A549 (cell line): ENCODE results near the gene ICAM3. TPM values are rescaled to one million over a fixed set of nuclear protein-coding genes. Genes with fewer than 3 reads are reported as not detected.

Experiments used
- ATOH8 ChIP-seq: fragments of 250-450 bp; sonication (Bioruptor Pico); IDR thresholded peaks from 2 replicates; pipeline ENCODE4 v1.5.0; 2020; ENCODE audit warnings: low read depth, mild to moderate bottlenecking, moderate library complexity
- BHLHE40 ChIP-seq: IDR thresholded peaks from 2 replicates; pipeline ENCODE4 v1.6.1; 2012; ENCODE audit warnings: low read depth, low read length, inconsistent platforms
- CBX8 ChIP-seq: fragments of 200-600 bp; sonication (generic); IDR thresholded peaks from 2 replicates; pipeline ENCODE4 v1.6.1; 2016
- CEBPB ChIP-seq, 2 experiments: fragments of >200 bp in 1 of 2; sonication (Bioruptor Twin) in 1 of 2; formaldehyde crosslinking in 1 of 2; IDR thresholded peaks; 2 replicates each; pipeline ENCODE4 v1.6.1; 2012 to 2016
- EHMT2 ChIP-seq: fragments of 200-600 bp; sonication (generic); IDR thresholded peaks from 2 replicates; pipeline ENCODE4 v1.6.1; 2016; ENCODE audit warnings: antibody characterized with exemption, low read depth, mild to moderate bottlenecking, moderate library complexity
- ESRRA ChIP-seq: fragments of 150-350 bp; IDR thresholded peaks from 2 replicates; pipeline ENCODE4 v1.6.1; 2014; ENCODE audit warnings: mild to moderate bottlenecking, low read length, borderline replicate concordance
- FOXS1 ChIP-seq: fragments of 250-450 bp; sonication (Bioruptor Pico); IDR thresholded peaks from 2 replicates; pipeline ENCODE4 v1.5.0; 2020; ENCODE audit warnings: mild to moderate bottlenecking, moderate library complexity
- GATA3 ChIP-seq: IDR thresholded peaks from 2 replicates; pipeline ENCODE4 v1.6.1; 2012; ENCODE audit warnings: borderline replicate concordance
- HES2 ChIP-seq: fragments of >200 bp; sonication (Bioruptor Twin); formaldehyde crosslinking; IDR thresholded peaks from 2 replicates; pipeline ENCODE4 v1.6.1; 2016
- HEYL ChIP-seq: fragments of 250-450 bp; sonication (Bioruptor Pico); IDR thresholded peaks from 2 replicates; pipeline ENCODE4 v1.8.0; 2021; ENCODE audit warnings: mild to moderate bottlenecking, moderate library complexity
- HOXA7 ChIP-seq: fragments of 250-450 bp; sonication (Bioruptor Pico); IDR thresholded peaks from 2 replicates; pipeline ENCODE4 v1.5.0; 2020; ENCODE audit warnings: mild to moderate bottlenecking, moderate library complexity
- HOXB5 ChIP-seq: fragments of 250-450 bp; sonication (Bioruptor Pico); IDR thresholded peaks from 2 replicates; pipeline ENCODE4 v1.5.0; 2020; ENCODE audit warnings: mild to moderate bottlenecking, moderate library complexity
- JUN ChIP-seq, 2 experiments: fragments of >200 bp; sonication (Bioruptor Twin); formaldehyde crosslinking; IDR thresholded peaks; 2 replicates in 1 of 2; 3 replicates in 1 of 2; pipeline ENCODE4 v1.6.1; 2016 to 2017
- JUNB ChIP-seq: fragments of >200 bp; sonication (Bioruptor Twin); formaldehyde crosslinking; IDR thresholded peaks from 2 replicates; pipeline ENCODE4 v1.6.1; 2016
- MAZ ChIP-seq: fragments of 150-350 bp; IDR thresholded peaks from 2 replicates; pipeline ENCODE4 v1.6.1; 2014; ENCODE audit warnings: antibody characterized with exemption, low read depth, low read length, borderline replicate concordance
- MYC ChIP-seq: IDR thresholded peaks from 2 replicates; pipeline ENCODE4 v1.6.1; 2012; ENCODE audit warnings: mild to moderate bottlenecking, inconsistent platforms, low read length, improper control_type of control experiment, borderline replicate concordance
- NPAS2 ChIP-seq: fragments of 250-450 bp; sonication (Bioruptor Pico); IDR thresholded peaks from 2 replicates; pipeline ENCODE4 v1.8.0; 2022; ENCODE audit warnings: mild to moderate bottlenecking, moderate library complexity, borderline replicate concordance
- NR3C1 ChIP-seq: fragments of >200 bp; sonication (Bioruptor Twin); formaldehyde crosslinking; IDR thresholded peaks from 3 replicates; pipeline ENCODE4 v1.6.1; 2017
- PHF8 ChIP-seq: fragments of 200-600 bp; sonication (generic); IDR thresholded peaks from 2 replicates; pipeline ENCODE4 v1.6.1; 2016; ENCODE audit warnings: low read depth, mild to moderate bottlenecking, antibody characterized with exemption, moderate library complexity, borderline replicate concordance
- POLR2A ChIP-seq: IDR thresholded peaks from 2 replicates; pipeline ENCODE4 v1.6.1; 2012; ENCODE audit warnings: mild to moderate bottlenecking, low read length
- POLR2AphosphoS2 ChIP-seq: conservative IDR thresholded peaks from 2 replicates; pipeline ENCODE4 v1.6.1; 2012; ENCODE audit warnings: low read length, improper control_type of control experiment, inconsistent platforms
- RAD21 ChIP-seq, 2 experiments: fragments of >200 bp in 1 of 2; sonication (Bioruptor Twin) in 1 of 2; formaldehyde crosslinking in 1 of 2; IDR thresholded peaks in 1 of 2; conservative IDR thresholded peaks in 1 of 2; 2 replicates in 1 of 2; 3 replicates in 1 of 2; pipeline ENCODE4 v1.6.1; 2012 to 2018; ENCODE audit warnings: inconsistent platforms in 1 of 2
- RARB ChIP-seq: fragments of 250-450 bp; sonication (Bioruptor Pico); IDR thresholded peaks from 2 replicates; pipeline ENCODE4 v1.8.0; 2021; ENCODE audit warnings: mild to moderate bottlenecking, moderate library complexity
- RCOR1 ChIP-seq: fragments of 150-350 bp; IDR thresholded peaks from 2 replicates; pipeline ENCODE4 v1.6.1; 2014; ENCODE audit warnings: antibody characterized with exemption, low read length, low read depth
- RNF2 ChIP-seq: fragments of 200-600 bp; sonication (generic); IDR thresholded peaks from 2 replicates; pipeline ENCODE4 v1.6.1; 2016; ENCODE audit warnings: low read depth, mild to moderate bottlenecking, antibody characterized with exemption, moderate library complexity, borderline replicate concordance
- SMC3 ChIP-seq: fragments of >200 bp; sonication (Bioruptor Twin); formaldehyde crosslinking; IDR thresholded peaks from 3 replicates; pipeline ENCODE4 v1.6.1; 2018; ENCODE audit warnings: inconsistent platforms
- SREBF2 ChIP-seq: fragments of 450-650 bp; IDR thresholded peaks from 2 replicates; pipeline ENCODE4 v1.6.1; 2014; ENCODE audit warnings: mild to moderate bottlenecking, moderate library complexity
- TFCP2L1 ChIP-seq: fragments of 250-450 bp; sonication (Bioruptor Pico); IDR thresholded peaks from 2 replicates; pipeline ENCODE4 v1.5.0; 2021; ENCODE audit warnings: mild to moderate bottlenecking
- TP53 ChIP-seq: fragments of 250-450 bp; sonication (Bioruptor Pico); IDR thresholded peaks from 2 replicates; pipeline ENCODE4 v1.5.0; 2021; ENCODE audit warnings: mild to moderate bottlenecking, moderate library complexity
- ZFP36 ChIP-seq: fragments of 450-650 bp; IDR thresholded peaks from 2 replicates; pipeline ENCODE4 v1.6.1; 2014; ENCODE audit warnings: borderline replicate concordance; ENCODE audit not compliant: partially characterized antibody
- ZSCAN20 ChIP-seq: fragments of 250-450 bp; sonication (Bioruptor Pico); IDR thresholded peaks from 2 replicates; pipeline ENCODE4 v1.8.0; 2022; ENCODE audit warnings: mild to moderate bottlenecking, moderate library complexity
- polyA plus RNA-seq, 4 experiments: library from polyadenylated mRNA; depleted of rRNA in 3 of 4; stranded (reverse); fragments of >200 nt; fragmentation: RNase III in 1 of 4; extraction: RNeasy Plus Mini Kit Qiagen cat#74134 plus additional on column Dnase treatment in 1 of 4; gene quantifications; 2 replicates in 3 of 4; 3 replicates in 1 of 4; pipeline ENCODE4 v1.2.3, GENCODE V29; 2011 to 2017
- TF ChIP-seq, protein P1 (sequence below): IDR thresholded peaks from 2 replicates; pipeline ENCODE4 v1.6.1; 2012; ENCODE audit warnings: low read depth, borderline replicate concordance
- TF ChIP-seq, protein P2 (sequence below): fragments of >200 bp; sonication (Bioruptor Twin); formaldehyde crosslinking; IDR thresholded peaks from 3 replicates; pipeline ENCODE4 v1.6.1; 2016
- TF ChIP-seq, protein P3 (sequence below): fragments of 250-450 bp; sonication (Bioruptor Pico); IDR thresholded peaks from 2 replicates; pipeline ENCODE4 v1.5.0; 2021; ENCODE audit warnings: mild to moderate bottlenecking, moderate library complexity, borderline replicate concordance
- TF ChIP-seq, protein P4 (sequence below): fragments of 150-350 bp; IDR thresholded peaks from 2 replicates; pipeline ENCODE4 v1.6.1; 2014; ENCODE audit warnings: low read depth, mild to moderate bottlenecking, low read length
- TF ChIP-seq, protein P5 (sequence below): IDR thresholded peaks from 2 replicates; pipeline ENCODE4 v1.6.1; 2012
- TF ChIP-seq, protein P6 (sequence below): fragments of 450-650 bp; IDR thresholded peaks from 2 replicates; pipeline ENCODE4 v1.6.1; 2014; ENCODE audit warnings: antibody characterized with exemption

Gene ICAM3
- polyA plus RNA-seq, 2 of the 4 experiments (the other 2 are of a cell fraction): 4.7 to 7.3 TPM

DNA sequence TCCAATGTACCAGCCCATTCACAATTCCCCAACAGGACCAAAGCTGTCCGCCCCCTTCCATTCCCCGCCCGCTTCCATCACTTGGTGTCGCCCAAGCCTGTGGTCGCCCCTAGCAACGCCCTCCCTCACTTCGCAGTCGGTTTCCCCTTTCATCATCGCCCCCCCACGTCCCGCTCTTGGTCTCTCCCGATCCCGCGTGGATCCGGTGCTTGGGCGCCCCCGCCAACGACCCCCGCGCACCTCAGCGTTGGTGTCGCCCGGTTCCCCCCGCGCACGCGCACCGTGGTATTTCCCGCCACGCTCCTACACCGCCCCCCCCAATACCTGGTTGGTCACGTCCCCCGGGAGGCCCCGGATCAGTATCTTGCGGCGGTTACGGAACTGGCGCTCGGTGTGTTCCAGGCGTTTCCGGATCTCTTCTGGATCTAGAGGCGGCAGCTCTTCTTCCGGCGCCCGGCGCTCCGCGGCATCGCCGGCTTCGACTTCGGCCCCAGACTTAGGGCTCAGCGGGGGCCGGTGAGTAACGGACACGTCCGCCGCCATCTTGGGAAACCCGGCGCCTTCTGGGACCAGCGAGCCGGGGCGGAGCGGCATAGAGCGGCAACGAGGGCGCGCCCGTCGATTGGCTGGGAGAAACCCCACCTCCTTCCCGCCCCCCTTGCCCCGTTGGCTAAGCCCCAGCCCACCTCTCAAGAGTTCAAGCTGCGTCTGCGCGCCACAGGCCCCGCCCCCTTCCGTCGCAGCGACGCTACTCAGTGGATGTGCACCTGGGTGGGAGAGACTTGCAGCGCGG is 6.3 kb downstream of the ICAM3 start, which contains the start of gene RAVER1 (continued):
- TF ChIP-seq, protein P1, sequence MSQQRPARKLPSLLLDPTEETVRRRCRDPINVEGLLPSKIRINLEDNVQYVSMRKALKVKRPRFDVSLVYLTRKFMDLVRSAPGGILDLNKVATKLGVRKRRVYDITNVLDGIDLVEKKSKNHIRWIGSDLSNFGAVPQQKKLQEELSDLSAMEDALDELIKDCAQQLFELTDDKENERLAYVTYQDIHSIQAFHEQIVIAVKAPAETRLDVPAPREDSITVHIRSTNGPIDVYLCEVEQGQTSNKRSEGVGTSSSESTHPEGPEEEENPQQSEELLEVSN: no peak; the same call in 1 of the 2 replicates
- TF ChIP-seq HES2 (no peak), BHLHE40 (no peak), JUN (IDR thresholded peaks at IDR 0.05) (peak in 1 of 2 experiments; percentile 76; a peak in 3 of 5 replicates), ZSCAN20 (CRISPR knock-in tag) (no peak), POLR2AphosphoS2 (no peak), EHMT2 (no peak), RARB (CRISPR knock-in tag) (no peak), HEYL (CRISPR knock-in tag) (no peak), CEBPB (IDR thresholded peaks at IDR 0.05) (no peak), RNF2 (no peak), JUNB (no peak), CBX8 (no peak), ESRRA (no peak), SMC3 (no peak), NR3C1 (no peak), GATA3 (peak; percentile 74), POLR2A (peak; percentile 70), HOXB5 (CRISPR knock-in tag) (no peak), SREBF2 (no peak), NPAS2 (CRISPR knock-in tag) (no peak), MYC (peak; percentile 15; the same call in 1 of the 2 replicates), FOXS1 (CRISPR knock-in tag) (no peak), HOXA7 (CRISPR knock-in tag) (no peak), ATOH8 (CRISPR knock-in tag) (no peak), ZFP36 (no peak), TP53 (CRISPR knock-in tag) (no peak), RAD21 (conservative IDR thresholded peaks at IDR 0.05 in 1 of 2, IDR thresholded peaks at IDR 0.05 in 1 of 2) (no peak), PHF8 (peak; percentile 81; the same call in 1 of the 2 replicates), TFCP2L1 (CRISPR knock-in tag) (no peak), RCOR1 (no peak), MAZ (no peak)
- TF ChIP-seq, protein P2, sequence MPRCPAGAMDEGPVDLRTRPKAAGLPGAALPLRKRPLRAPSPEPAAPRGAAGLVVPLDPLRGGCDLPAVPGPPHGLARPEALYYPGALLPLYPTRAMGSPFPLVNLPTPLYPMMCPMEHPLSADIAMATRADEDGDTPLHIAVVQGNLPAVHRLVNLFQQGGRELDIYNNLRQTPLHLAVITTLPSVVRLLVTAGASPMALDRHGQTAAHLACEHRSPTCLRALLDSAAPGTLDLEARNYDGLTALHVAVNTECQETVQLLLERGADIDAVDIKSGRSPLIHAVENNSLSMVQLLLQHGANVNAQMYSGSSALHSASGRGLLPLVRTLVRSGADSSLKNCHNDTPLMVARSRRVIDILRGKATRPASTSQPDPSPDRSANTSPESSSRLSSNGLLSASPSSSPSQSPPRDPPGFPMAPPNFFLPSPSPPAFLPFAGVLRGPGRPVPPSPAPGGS: peak; percentile 83; the same call in 2 of the 3 replicates
- TF ChIP-seq, protein P3, sequence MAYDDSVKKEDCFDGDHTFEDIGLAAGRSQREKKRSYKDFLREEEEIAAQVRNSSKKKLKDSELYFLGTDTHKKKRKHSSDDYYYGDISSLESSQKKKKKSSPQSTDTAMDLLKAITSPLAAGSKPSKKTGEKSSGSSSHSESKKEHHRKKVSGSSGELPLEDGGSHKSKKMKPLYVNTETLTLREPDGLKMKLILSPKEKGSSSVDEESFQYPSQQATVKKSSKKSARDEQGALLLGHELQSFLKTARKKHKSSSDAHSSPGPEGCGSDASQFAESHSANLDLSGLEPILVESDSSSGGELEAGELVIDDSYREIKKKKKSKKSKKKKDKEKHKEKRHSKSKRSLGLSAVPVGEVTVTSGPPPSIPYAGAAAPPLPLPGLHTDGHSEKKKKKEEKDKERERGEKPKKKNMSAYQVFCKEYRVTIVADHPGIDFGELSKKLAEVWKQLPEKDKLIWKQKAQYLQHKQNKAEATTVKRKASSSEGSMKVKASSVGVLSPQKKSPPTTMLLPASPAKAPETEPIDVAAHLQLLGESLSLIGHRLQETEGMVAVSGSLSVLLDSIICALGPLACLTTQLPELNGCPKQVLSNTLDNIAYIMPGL: no peak
- TF ChIP-seq, protein P4, sequence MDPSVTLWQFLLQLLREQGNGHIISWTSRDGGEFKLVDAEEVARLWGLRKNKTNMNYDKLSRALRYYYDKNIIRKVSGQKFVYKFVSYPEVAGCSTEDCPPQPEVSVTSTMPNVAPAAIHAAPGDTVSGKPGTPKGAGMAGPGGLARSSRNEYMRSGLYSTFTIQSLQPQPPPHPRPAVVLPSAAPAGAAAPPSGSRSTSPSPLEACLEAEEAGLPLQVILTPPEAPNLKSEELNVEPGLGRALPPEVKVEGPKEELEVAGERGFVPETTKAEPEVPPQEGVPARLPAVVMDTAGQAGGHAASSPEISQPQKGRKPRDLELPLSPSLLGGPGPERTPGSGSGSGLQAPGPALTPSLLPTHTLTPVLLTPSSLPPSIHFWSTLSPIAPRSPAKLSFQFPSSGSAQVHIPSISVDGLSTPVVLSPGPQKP: no peak
- TF ChIP-seq, protein P5, sequence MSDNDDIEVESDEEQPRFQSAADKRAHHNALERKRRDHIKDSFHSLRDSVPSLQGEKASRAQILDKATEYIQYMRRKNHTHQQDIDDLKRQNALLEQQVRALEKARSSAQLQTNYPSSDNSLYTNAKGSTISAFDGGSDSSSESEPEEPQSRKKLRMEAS: peak; percentile 74
- TF ChIP-seq, protein P6, sequence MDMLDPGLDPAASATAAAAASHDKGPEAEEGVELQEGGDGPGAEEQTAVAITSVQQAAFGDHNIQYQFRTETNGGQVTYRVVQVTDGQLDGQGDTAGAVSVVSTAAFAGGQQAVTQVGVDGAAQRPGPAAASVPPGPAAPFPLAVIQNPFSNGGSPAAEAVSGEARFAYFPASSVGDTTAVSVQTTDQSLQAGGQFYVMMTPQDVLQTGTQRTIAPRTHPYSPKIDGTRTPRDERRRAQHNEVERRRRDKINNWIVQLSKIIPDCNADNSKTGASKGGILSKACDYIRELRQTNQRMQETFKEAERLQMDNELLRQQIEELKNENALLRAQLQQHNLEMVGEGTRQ: no peak
